Islet precursor cell (in vitro differentiated cells): Measurements from ENCODE around the gene PERM1.

Experiments
- DNase-seq: peaks from one replicate; pipeline ENCODE4 v3.0.0-alpha.2; 2018

PERM1 gene

GRCh38 chr1:930633-931138, 51.2 kb downstream of the PERM1 start:
- DNase-seq: no peak

GRCh38 chr1:929712-930632, 51.9 kb downstream of the PERM1 start:
- no peak for DNase-seq

- DNase-seq: no peak
These were observed 52.9 kb downstream of the PERM1 start for GRCh38 chr1:928825-929661.

GRCh38 chr1:927748-928147, 54.1 kb downstream of the PERM1 start:
- DNase-seq: no peak

GRCh38 chr1:927234-927633, 54.7 kb downstream of the PERM1 start:
- no peak for DNase-seq

- peak; percentile 77 for DNase-seq
These were observed 56.1 kb downstream of the PERM1 start for GRCh38 chr1:925561-926421.
